WERI-Rb-1 (cell line): ENCODE measurements around the gene IGF2R.

Source experiments
- DNase-seq: peaks from one replicate; pipeline ENCODE4 v3.0.0-alpha.2; 2020
- H3K27ac ChIP-seq: fragments of 250-450 bp; sonication (Bioruptor Pico); 2 replicates; pipeline ENCODE4 v1.5.1; 2020; ENCODE audit warnings: mild to moderate bottlenecking, moderate library complexity
- H3K27me3 ChIP-seq: fragments of 250-450 bp; sonication (Bioruptor Pico); 2 replicates; pipeline ENCODE4 v1.5.1; 2021; ENCODE audit warnings: mild to moderate bottlenecking, low read depth, moderate library complexity; ENCODE audit not compliant: insufficient read depth, severe bottlenecking
- H3K36me3 ChIP-seq: fragments of 250-450 bp; sonication (Bioruptor Pico); 2 replicates; pipeline ENCODE4 v1.5.1; 2020; ENCODE audit warnings: mild to moderate bottlenecking, moderate library complexity
- H3K4me3 ChIP-seq: 2 replicates; pipeline ENCODE4 v1.5.1; 2011; ENCODE audit warnings: low read depth, mild to moderate bottlenecking, control low read depth, low read length
- H3K9me3 ChIP-seq: fragments of 250-450 bp; sonication (Bioruptor Pico); 2 replicates; pipeline ENCODE4 v1.5.1; 2021; ENCODE audit warnings: mild to moderate bottlenecking, moderate library complexity; ENCODE audit not compliant: severe bottlenecking
- TF ChIP-seq, protein P1 (sequence below): IDR thresholded peaks from 2 replicates; pipeline ENCODE4 v1.5.1; 2011; ENCODE audit warnings: low read depth, mild to moderate bottlenecking, control low read depth, inconsistent platforms, low read length

The IGF2R gene

DNA sequence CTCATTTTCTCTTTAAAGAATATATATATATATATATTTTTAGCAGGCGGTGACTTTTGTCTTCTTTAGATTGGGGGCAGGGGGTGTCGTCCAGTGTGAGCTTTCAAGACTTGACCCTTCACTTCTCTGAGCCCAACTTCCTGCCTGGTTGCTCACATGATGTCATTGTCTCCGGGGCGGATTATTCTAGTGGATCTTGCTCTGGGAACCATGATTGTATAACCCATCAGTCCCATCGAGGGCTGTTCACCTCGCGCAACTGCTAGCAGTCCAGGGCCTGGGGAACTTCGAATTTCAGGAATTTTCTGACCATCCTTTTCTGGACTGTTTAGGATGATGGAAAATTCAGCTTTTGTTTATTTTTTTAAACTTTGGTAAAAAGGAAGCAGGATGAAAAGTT, 1.0 kb downstream of the IGF2R start:
- peak overlapping the region; percentile 83 for H3K27ac ChIP-seq
- TF ChIP-seq, protein P1, sequence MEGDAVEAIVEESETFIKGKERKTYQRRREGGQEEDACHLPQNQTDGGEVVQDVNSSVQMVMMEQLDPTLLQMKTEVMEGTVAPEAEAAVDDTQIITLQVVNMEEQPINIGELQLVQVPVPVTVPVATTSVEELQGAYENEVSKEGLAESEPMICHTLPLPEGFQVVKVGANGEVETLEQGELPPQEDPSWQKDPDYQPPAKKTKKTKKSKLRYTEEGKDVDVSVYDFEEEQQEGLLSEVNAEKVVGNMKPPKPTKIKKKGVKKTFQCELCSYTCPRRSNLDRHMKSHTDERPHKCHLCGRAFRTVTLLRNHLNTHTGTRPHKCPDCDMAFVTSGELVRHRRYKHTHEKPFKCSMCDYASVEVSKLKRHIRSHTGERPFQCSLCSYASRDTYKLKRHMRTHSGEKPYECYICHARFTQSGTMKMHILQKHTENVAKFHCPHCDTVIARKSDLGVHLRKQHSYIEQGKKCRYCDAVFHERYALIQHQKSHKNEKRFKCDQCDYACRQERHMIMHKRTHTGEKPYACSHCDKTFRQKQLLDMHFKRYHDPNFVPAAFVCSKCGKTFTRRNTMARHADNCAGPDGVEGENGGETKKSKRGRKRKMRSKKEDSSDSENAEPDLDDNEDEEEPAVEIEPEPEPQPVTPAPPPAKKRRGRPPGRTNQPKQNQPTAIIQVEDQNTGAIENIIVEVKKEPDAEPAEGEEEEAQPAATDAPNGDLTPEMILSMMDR, result no peak

DNA sequence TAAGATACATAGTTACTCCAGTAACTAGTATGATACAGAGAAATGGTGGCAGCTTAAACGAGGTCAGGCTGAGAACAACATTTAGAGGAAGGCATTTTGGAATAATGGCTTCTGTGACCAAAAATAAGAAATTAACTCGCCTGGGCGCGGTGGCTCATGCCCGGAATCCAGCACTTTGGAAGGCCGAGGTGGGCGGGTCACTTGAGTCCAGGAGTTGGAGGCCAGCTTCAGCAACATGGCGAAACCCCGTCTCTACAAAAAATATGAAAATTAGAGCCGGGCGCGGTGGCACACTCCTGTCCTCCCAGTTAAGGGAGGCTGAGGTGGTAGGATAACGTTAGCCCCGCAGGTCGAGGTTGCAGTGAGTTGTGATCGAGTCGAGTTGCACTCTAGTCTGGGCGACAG, 1.8 kb downstream of the IGF2R start:
- H3K9me3 ChIP-seq, result no peaks in the 10 kb centered on the region
- H3K27me3 ChIP-seq, result no peaks in the 10 kb centered on the region
- TF ChIP-seq, protein P1, result no peak
- H3K4me3 ChIP-seq, result peak overlapping the region; percentile 68; the same call in 1 of the 2 replicates
- no peak for DNase-seq
- H3K27ac ChIP-seq, result no peak overlapping the region; the same call in 1 of the 2 replicates
- H3K36me3 ChIP-seq, result peaks cover 12% of the 10 kb centered on the region

More for the DNA sequence above, 1.0 kb downstream of the IGF2R start:
- Histone ChIP-seq H3K27me3 (no peaks in the 10 kb centered on the region), H3K36me3 (peaks cover 12% of the 10 kb centered on the region), H3K4me3 (peak overlapping the region; percentile 68), H3K9me3 (no peaks in the 10 kb centered on the region)
- DNase-seq, result peak; percentile 67

DNA sequence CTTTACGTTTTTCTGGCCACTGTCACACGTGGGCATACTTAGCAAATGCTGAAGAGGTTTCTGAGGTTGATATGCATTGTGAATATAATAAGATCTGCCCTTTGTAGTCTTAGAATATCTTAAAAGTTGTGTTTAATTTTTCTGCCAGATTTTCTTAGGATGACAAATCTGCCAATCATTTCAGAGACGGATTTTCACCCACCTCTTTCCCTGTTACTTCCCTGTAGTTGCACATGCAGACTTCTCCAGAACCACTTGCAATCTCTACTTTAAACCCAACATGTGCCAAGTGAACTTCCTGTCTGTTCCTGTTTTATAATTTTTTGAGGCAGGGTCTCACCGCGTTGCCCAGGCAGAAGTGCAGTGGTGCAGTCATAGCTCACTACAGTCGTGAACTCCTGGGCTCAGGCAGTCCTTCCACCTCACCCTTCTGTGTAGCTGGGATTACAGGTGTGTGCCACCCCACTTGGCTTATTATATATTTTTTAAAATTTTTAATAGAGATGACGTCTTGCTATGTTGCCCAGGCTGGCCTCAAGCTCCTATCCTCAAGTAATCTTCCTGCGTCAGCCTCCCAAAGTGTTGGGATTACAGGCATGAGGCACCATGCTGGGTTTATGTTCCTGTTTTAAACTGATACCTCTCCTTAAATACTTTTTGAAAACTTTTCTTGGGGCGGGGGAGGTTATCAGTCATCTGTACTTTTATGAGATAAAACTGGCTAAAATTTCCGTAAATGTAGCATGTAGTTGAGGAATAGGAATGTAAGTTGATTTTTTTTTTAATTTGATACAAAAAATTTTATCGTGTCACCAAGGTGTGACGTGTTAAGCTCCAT, 2.7 kb downstream of the IGF2R start:
- H3K36me3 ChIP-seq, result peaks cover 12% of the 10 kb centered on the region

DNA sequence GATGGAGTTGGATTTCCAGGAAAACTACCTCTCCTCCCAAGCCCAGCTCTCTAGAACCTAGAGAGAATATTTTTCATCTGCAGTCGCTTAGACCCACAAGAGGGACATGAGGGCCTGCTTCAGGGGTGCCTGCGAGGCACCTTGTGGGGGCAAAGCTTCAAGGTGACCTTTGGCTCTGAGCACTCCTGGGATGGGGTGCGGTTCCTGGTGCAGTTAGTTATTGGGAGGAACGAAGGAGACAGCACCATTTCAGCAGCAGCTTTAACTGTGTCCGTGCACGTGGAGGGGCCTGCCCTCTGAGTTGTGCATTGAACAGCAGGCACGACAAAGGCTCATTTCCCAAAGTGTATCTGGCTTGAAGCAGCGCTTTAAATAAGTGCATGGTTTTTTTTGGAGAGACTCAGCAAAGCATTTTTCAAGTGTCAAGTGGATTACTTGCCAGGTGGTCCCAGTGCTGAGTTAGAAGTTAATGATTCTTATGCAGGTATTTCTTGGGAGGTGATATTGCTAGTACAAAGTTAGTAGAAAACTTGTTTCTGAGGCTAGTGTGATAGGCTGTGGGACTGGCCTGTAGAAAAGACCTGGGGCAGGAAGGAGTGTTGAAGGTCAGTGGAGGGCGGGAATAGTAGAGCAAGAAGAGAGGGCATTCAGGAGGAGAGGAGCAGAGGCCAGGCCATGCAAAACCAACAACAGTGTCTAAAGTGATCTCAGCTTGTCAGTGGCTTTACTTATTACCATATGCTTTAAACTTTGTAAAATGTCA, 3.8 kb downstream of the IGF2R start:
- Histone ChIP-seq H3K27ac (no peak overlapping the region), H3K4me3 (no peak overlapping the region), H3K9me3 (no peaks in the 10 kb centered on the region), H3K27me3 (no peaks in the 10 kb centered on the region), H3K36me3 (peaks cover 12% of the 10 kb centered on the region)
- TF ChIP-seq, protein P1, result no peak
- no peak for DNase-seq

More for the DNA sequence above, 2.7 kb downstream of the IGF2R start:
- Histone ChIP-seq H3K27me3 (no peaks in the 10 kb centered on the region), H3K4me3 (no peak overlapping the region), H3K27ac (no peak overlapping the region), H3K9me3 (no peaks in the 10 kb centered on the region)
- TF ChIP-seq, protein P1, result no peak
- no peak for DNase-seq

DNA sequence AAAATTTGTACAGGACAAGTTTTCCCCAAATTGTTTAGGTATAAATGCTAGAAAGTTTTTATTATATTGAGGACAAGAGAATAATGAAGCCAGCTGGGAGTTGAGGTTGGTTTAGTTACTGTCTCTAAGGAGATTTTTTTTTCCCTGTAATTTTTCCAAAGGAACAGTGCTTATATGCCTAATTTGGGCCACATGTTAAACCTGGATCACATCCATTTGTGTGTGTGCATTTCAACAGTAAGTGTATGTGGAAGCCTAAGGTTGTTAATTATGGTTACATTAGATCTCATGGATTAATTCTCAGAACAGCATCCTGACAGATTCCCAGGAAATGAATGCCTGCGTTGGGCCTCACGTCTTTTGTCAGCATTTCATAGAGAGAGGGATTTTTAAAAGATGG, 4.5 kb downstream of the IGF2R start:
- Histone ChIP-seq H3K27ac (no peak overlapping the region), H3K27me3 (no peaks in the 10 kb centered on the region), H3K36me3 (peaks cover 12% of the 10 kb centered on the region), H3K4me3 (no peak overlapping the region), H3K9me3 (no peaks in the 10 kb centered on the region)
- TF ChIP-seq, protein P1, result no peak
- DNase-seq, result no peak
